Gastrocnemius medialis (tissue), 4 donors: ENCODE results near the gene UNC13B. TPM values are rescaled to one million over a fixed set of nuclear protein-coding genes. Genes with fewer than 3 reads are reported as not detected.
"Not testable (repeated sequence)": the region's sequence is repeated elsewhere in the genome, so short reads cannot be mapped to it uniquely, and the experiment has no call there.

Source experiments
- ATAC-seq, 2 donors: fragments of 150-250 bp; one replicate each; pipeline ENCODE4 v1.9.1; 2016
- DNase-seq, 2 donors: peaks; one replicate each; pipeline ENCODE4 v3.0.0-alpha.2; 2019
- H3K27ac ChIP-seq, 4 donors: fragments of 200-600 bp; sonication (generic); 1 replicate in 1 of 4; 2 replicates in 3 of 4; pipeline ENCODE4 v1.5.1; 2016 to 2018; ENCODE audit warnings: mild to moderate bottlenecking in 2 of 4, moderate library complexity in 1 of 4
- H3K27me3 ChIP-seq, 3 donors: fragments of 200-600 bp; sonication (generic) in 2 of 3; 1 replicate in 1 of 3; 2 replicates in 2 of 3; pipeline versions ENCODE4 v1.5.1 to v1.6.0; 2016 to 2019; ENCODE audit warnings: mild to moderate bottlenecking in 1 of 3, moderate library complexity in 1 of 3
- H3K36me3 ChIP-seq, 2 donors: fragments of 200-600 bp; sonication (generic) in 1 of 2; one replicate each; pipeline ENCODE4 v1.5.1; 2017 to 2018
- H3K4me1 ChIP-seq, 2 donors: fragments of 200-600 bp; sonication (generic) in 1 of 2; one replicate each; pipeline ENCODE4 v1.5.1; 2016 to 2017; ENCODE audit warnings: mild to moderate bottlenecking in 2 of 2
- H3K4me3 ChIP-seq, 4 donors: fragments of 200-600 bp; sonication (generic) in 3 of 4; 1 replicate in 1 of 4; 2 replicates in 3 of 4; pipeline ENCODE4 v1.5.1; 2016 to 2019; ENCODE audit warnings: mild to moderate bottlenecking in 2 of 4
- H3K9me3 ChIP-seq, 3 donors: fragments of 200-600 bp; sonication (generic) in 2 of 3; 1 replicate in 1 of 3; 2 replicates in 2 of 3; pipeline ENCODE4 v1.5.1; 2016 to 2019
- POLR2A ChIP-seq, 2 donors: fragments of 450-650 bp; IDR thresholded peaks; one replicate each; pipeline ENCODE4 v1.6.1; 2017; ENCODE audit warnings: antibody characterized with exemption in 2 of 2, mild to moderate bottlenecking in 2 of 2, moderate library complexity in 2 of 2
- in situ Hi-C, 4 donors: fragments of 200-750 bp; cut with MboI; loops; one replicate each; pipeline versions ENCODE4 v1.15.0 to v1.8.0; 2017; ENCODE audit warnings: low sequenced_read_pairs in 4 of 4
- intact Hi-C: fragments of 100-400 bp; cut with DNase I; formaldehyde crosslinking; loops from one replicate; pipeline ENCODE4 v1.15.1; 2023; ENCODE audit warnings: low total_unique reads
- total RNA-seq, 4 donors: library from RNA; depleted of rRNA; stranded (reverse); fragments of >200 nt; gene quantifications; one replicate each; pipeline versions ENCODE4 v1.1.0 to v1.2.3, GENCODE V29; 2016
- TF ChIP-seq, protein P1 (sequence below), 5 experiments: fragments of 450-650 bp in 3 of 5; fragments of 200-600 bp in 2 of 5; sonication (generic) in 2 of 5; IDR thresholded peaks in 4 of 5; conservative IDR thresholded peaks in 1 of 5; 1 replicate in 4 of 5; 2 replicates in 1 of 5; pipeline ENCODE4 v1.5.1; 2016 to 2019; ENCODE audit warnings: antibody characterized with exemption in 5 of 5, mild to moderate bottlenecking in 3 of 5, moderate library complexity in 3 of 5

Gene UNC13B
- total RNA-seq, 4 donors from 2014 or later = 7.5 to 17.5 (median 13.1) TPM

DNA sequence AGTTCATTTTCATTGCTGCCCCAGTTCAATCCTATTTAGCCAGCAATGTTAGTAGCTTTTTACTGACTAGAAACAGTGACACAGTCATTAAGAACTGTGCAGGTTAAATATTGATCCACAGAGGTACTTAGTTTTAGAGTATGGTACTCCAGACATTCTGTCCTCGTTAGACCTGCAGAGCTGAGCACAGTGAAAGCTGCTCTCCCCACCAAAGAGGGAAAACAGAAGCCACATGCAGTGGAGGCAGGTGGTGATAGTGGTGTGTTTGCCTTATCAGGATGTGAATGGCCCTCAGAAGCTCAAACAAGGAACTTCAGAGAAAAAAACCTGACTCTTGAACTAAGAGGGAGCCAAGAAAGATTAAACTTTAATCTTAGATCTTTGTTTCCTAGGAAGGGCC lies 75.5 kb downstream of the UNC13B start:
- Histone ChIP-seq H3K27me3 (no peaks in the 10 kb centered on the region), H3K36me3 (peaks cover 0 to 19% of the 10 kb centered on the region in 2 donors), H3K4me1 (peaks cover 32 to 41% of the 10 kb centered on the region in 2 donors), H3K4me3 (no peak overlapping the region), H3K27ac (no peak overlapping the region), H3K9me3 (no peaks in the 10 kb centered on the region)
- ATAC-seq = no peak
- intact Hi-C loops = no loop called here
- in situ Hi-C loops = no loop called here
- no peak for DNase-seq
- TF ChIP-seq, protein P1, sequence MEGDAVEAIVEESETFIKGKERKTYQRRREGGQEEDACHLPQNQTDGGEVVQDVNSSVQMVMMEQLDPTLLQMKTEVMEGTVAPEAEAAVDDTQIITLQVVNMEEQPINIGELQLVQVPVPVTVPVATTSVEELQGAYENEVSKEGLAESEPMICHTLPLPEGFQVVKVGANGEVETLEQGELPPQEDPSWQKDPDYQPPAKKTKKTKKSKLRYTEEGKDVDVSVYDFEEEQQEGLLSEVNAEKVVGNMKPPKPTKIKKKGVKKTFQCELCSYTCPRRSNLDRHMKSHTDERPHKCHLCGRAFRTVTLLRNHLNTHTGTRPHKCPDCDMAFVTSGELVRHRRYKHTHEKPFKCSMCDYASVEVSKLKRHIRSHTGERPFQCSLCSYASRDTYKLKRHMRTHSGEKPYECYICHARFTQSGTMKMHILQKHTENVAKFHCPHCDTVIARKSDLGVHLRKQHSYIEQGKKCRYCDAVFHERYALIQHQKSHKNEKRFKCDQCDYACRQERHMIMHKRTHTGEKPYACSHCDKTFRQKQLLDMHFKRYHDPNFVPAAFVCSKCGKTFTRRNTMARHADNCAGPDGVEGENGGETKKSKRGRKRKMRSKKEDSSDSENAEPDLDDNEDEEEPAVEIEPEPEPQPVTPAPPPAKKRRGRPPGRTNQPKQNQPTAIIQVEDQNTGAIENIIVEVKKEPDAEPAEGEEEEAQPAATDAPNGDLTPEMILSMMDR (IDR thresholded peaks at IDR 0.05 in 4 of 5, conservative IDR thresholded peaks at IDR 0.05 in 1 of 5) = no peak
- TF ChIP-seq POLR2A (IDR thresholded peaks at IDR 0.05) = no peak

DNA sequence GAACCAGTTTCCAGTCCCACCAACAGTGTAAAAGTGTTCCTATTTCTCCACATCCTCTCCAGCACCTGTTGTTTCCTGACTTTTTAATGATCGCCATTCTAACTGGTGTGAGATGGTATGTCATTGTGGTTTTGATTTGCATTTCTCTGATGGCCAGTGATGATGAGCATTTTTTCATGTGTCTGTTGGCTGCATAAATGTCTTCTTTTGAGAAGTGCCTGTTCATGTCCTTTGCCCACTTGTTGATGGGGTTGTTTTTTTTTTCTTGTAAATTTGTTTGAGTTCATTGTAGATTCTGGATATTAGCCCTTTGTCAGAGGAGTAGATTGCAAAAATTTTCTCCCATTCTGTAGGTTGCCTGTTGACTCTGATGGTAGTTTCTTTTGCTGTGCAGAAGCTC lies 84.1 kb downstream of the UNC13B start:
- H3K4me1 ChIP-seq, H3K9me3 ChIP-seq, ATAC-seq, intact Hi-C loops, in situ Hi-C loops, H3K36me3 ChIP-seq, H3K4me3 ChIP-seq, H3K27me3 ChIP-seq, DNase-seq, H3K27ac ChIP-seq: not testable (repeated sequence)

DNA sequence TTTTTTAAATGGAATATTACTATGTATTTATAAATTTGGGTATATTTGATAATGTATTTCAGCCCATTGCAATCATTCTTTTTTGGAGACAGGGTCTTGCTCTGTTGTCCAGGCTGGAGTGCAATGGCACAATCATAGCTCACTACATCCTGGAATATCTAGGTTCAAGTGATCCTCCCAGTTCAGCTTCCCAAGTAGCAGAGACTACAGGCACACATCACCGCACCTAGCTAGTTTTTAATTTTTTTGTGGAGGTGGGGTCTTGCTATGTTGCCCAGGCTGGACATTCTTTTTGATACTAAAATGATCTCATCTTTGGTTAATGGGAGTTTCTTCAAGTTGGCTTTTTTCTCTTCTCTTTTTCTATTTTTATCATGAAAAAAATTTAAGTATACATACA lies 91.3 kb downstream of the UNC13B start:
- intact Hi-C loops (loop anchor here (10.0 kb wide), 1 partner anchor 348 kb away; no protein-coding TSS in a partner anchor), in situ Hi-C loops (no loop called here)
- Histone ChIP-seq H3K27me3 (no peaks in the 10 kb centered on the region), H3K4me3 (no peak overlapping the region), H3K36me3 (no peaks in the 10 kb centered on the region), H3K9me3 (no peaks in the 10 kb centered on the region), H3K4me1 (peaks cover 0 to 7% of the 10 kb centered on the region in 2 donors), H3K27ac (no peak overlapping the region)
- no peak for ATAC-seq
- TF ChIP-seq, protein P1 (IDR thresholded peaks at IDR 0.05 in 4 of 5, conservative IDR thresholded peaks at IDR 0.05 in 1 of 5) = no peak
- DNase-seq = no peak

DNA sequence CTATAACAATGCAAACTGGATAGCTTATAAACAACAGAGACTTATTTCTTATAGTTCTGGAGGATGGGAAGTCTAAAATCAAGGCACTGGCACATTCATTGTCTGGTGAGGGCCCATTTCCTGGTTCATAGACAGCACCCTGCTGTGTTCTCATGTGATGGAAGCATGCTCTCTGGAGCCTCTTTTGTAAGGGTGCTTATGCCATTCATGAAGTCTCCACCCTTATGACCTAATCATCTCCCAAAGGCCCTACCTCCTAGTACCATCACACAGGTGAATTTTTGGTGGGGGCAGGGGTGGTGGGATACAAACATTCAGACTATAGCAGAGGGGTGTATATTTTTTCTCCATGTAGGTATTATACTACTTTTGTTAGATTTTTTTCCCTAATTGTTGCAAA lies 92.4 kb downstream of the UNC13B start:
- TF ChIP-seq, protein P1 (IDR thresholded peaks at IDR 0.05 in 4 of 5, conservative IDR thresholded peaks at IDR 0.05 in 1 of 5) = no peak
- no peaks in the 10 kb centered on the region for H3K27me3 ChIP-seq
- intact Hi-C loops = loop anchor here (10.0 kb wide), 1 partner anchor 349 kb away; no protein-coding TSS in a partner anchor
- peaks cover 8 to 17% of the 10 kb centered on the region in 2 donors for H3K4me1 ChIP-seq
- no peak overlapping the region for H3K4me3 ChIP-seq
- H3K9me3 ChIP-seq = no peaks in the 10 kb centered on the region
- H3K27ac ChIP-seq = no peak overlapping the region
- in situ Hi-C loops = no loop called here
- DNase-seq = no peak
- no peak for ATAC-seq
- H3K36me3 ChIP-seq = no peaks in the 10 kb centered on the region

DNA sequence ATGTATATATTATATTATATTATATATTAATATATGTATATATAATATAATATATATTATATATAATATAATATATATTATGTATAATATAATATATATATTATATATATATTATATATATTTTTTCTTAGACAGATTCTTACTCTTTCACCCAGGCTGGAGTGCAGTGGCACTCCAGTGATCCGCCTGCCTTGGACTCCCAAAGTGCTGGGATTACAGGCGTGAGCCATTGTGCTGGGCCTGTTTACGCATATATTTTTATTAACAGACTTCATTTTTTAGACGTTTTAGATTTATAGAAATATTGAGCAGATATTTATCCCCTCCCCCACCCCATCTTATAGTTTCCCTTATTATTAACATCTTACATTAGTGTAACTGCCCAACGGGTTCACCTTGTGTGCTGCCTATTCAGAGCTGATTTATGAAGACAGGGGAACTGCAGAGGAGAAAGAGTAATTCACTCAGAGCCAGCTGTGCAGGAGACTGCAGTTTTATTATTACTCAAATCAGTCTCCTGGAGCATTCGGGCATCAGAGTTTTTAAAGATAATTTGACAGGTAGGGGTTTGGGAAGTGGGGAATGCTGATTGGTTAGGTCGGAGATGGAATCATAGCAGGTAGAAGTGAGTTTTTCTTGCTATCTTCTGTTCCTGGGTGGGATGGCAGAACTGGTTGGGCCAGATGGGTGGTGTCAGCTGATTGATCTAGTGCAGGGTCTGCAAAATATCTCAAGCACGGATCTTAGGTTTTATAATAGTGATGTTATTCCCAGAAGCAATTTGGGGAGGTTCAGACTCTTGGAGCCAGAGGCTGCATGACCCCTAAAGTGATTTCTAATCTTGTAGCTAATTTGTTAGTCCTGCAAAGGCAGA lies 93.4 kb downstream of the UNC13B start:
- ATAC-seq (no peak), DNase-seq (no peak)
- Histone ChIP-seq H3K27me3 (no peaks in the 10 kb centered on the region), H3K4me1 (peaks cover 10 to 17% of the 10 kb centered on the region in 2 donors), H3K4me3 (no peak overlapping the region), H3K27ac (no peak overlapping the region), H3K36me3 (no peaks in the 10 kb centered on the region), H3K9me3 (no peaks in the 10 kb centered on the region)
- in situ Hi-C loops (loop anchor here in 2 of 4 donors (5.0 kb wide), 1 partner anchor 138 kb away; the partner anchor contains the start of gene ATOSB (in 2 of the 2)), intact Hi-C loops (loop anchor here (10.0 kb wide), 1 partner anchor 350 kb away; no protein-coding TSS in a partner anchor)
- TF ChIP-seq POLR2A (IDR thresholded peaks at IDR 0.05) = no peak
- TF ChIP-seq, protein P1 (IDR thresholded peaks at IDR 0.05 in 4 of 5, conservative IDR thresholded peaks at IDR 0.05 in 1 of 5) = no peak
